RWPE2 (cell line): ENCODE results near the gene LYPD4.

ENCODE experiments used
- ATAC-seq: fragments of 200-7000 bp; cut with Tn5 transposase; 3 replicates; pipeline ENCODE4 v1.9.1; 2021; ENCODE audit warnings: low read depth
- DNase-seq: peaks from one replicate; pipeline ENCODE4 v3.0.0-alpha.2; 2020; ENCODE audit warnings: low spot score
- H3K27ac ChIP-seq: fragments of 450-650 bp; 2 replicates; pipeline ENCODE4 v1.5.1; 2017; ENCODE audit warnings: mild to moderate bottlenecking; ENCODE audit not compliant: poor library complexity, severe bottlenecking
- H3K27me3 ChIP-seq: fragments of 250-450 bp; sonication (Bioruptor Pico); 2 replicates; pipeline ENCODE4 v1.5.1; 2021; ENCODE audit warnings: mild to moderate bottlenecking, moderate library complexity; ENCODE audit not compliant: insufficient read depth, poor library complexity, severe bottlenecking
- H3K36me3 ChIP-seq: fragments of 250-450 bp; sonication (Bioruptor Pico); 2 replicates; pipeline ENCODE4 v1.5.1; 2020; ENCODE audit warnings: low read depth, mild to moderate bottlenecking, moderate library complexity
- H3K4me1 ChIP-seq: fragments of 250-450 bp; sonication (Bioruptor Pico); 2 replicates; pipeline ENCODE4 v1.5.1; 2021; ENCODE audit warnings: mild to moderate bottlenecking, moderate library complexity; ENCODE audit not compliant: insufficient read depth, poor library complexity, severe bottlenecking
- H3K4me3 ChIP-seq: fragments of 250-450 bp; sonication (Bioruptor Pico); 2 replicates; pipeline ENCODE4 v1.5.1; 2021; ENCODE audit warnings: mild to moderate bottlenecking, moderate library complexity; ENCODE audit not compliant: severe bottlenecking
- H3K9me3 ChIP-seq: fragments of 250-450 bp; sonication (Bioruptor Pico); 2 replicates; pipeline ENCODE4 v1.5.1; 2021; ENCODE audit warnings: mild to moderate bottlenecking, moderate library complexity; ENCODE audit not compliant: severe bottlenecking
- TF ChIP-seq, protein P1 (sequence below): fragments of 450-650 bp; IDR thresholded peaks from one replicate; pipeline ENCODE4 v1.5.1; 2017; ENCODE audit warnings: mild to moderate bottlenecking, moderate library complexity; ENCODE audit not compliant: poor library complexity, severe bottlenecking

Gene LYPD4

DNA sequence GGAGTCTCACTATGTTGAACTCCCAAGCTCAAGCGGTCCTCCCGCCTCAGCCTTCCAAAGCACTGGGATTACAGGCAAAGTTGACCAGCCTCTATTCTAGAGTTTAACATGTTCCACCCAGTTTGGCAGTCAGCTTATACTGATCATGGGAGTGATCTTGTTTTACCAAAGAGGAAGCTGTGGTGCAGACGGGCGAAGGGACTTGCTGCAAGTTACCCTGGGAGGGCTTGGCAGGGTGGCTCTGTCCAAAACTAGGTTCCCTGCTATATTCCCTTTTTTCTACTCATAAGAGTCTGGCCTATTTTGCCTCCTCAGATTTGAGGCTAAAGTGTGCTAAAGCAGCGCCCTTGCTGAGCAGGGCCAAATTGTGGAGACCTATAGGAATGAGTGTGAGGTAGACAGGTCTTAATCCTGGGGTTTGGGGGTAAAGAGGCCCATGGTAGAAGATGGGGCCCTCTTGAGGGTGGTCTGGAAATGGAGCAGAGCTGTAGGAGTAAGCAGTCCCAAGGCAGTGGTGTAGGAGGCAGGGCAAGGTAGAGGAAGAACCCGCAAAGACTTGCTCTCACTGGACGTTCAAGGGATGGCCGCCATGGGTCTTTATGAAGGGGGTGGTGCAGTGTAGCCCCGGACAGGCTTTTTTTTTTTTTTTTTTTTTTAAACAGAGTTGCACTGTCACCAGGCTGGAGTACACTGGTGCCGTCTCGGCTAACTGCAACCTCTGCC, 18.9 kb upstream of the LYPD4 start:
- H3K4me3 ChIP-seq, result no peak overlapping the region
- peaks cover 13% of the 10 kb centered on the region for H3K4me1 ChIP-seq
- TF ChIP-seq, protein P1, sequence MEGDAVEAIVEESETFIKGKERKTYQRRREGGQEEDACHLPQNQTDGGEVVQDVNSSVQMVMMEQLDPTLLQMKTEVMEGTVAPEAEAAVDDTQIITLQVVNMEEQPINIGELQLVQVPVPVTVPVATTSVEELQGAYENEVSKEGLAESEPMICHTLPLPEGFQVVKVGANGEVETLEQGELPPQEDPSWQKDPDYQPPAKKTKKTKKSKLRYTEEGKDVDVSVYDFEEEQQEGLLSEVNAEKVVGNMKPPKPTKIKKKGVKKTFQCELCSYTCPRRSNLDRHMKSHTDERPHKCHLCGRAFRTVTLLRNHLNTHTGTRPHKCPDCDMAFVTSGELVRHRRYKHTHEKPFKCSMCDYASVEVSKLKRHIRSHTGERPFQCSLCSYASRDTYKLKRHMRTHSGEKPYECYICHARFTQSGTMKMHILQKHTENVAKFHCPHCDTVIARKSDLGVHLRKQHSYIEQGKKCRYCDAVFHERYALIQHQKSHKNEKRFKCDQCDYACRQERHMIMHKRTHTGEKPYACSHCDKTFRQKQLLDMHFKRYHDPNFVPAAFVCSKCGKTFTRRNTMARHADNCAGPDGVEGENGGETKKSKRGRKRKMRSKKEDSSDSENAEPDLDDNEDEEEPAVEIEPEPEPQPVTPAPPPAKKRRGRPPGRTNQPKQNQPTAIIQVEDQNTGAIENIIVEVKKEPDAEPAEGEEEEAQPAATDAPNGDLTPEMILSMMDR, result no peak
- H3K9me3 ChIP-seq, result no peaks in the 10 kb centered on the region
- peak overlapping the region; percentile 87 for H3K27ac ChIP-seq
- H3K27me3 ChIP-seq, result no peaks in the 10 kb centered on the region
- ATAC-seq (no peak), DNase-seq (no peak)
- H3K36me3 ChIP-seq, result peaks cover 80% of the 10 kb centered on the region

- Histone ChIP-seq H3K27ac (peak overlapping the region; percentile 87), H3K9me3 (no peaks in the 10 kb centered on the region), H3K36me3 (peaks cover 72% of the 10 kb centered on the region), H3K4me3 (no peak overlapping the region), H3K4me1 (peaks cover 13% of the 10 kb centered on the region), H3K27me3 (no peaks in the 10 kb centered on the region)
- no peak for ATAC-seq
- TF ChIP-seq, protein P1, result no peak
- DNase-seq, result no peak
These were observed 18.0 kb upstream of the LYPD4 start for GRCh38 chr19:41862445-41862986.

DNA sequence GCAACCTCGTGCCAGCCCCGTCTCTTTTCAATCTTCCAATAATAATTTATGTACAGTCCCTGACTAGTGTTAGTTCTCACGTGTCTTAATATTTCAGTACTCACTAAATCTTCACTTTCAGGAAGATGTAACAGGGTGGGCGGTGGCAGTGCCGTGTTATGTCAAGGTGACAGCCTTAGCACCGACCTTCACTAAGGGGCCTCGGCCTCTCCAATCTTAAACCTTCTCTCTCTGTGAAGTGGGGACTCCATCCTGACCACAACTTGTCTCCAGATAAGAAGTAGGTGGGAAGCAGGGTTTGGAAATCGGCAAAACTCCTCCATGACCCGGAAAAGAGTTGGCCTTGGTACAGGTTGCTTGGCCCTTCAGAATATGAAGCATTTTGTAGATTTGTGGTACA, 17.4 kb upstream of the LYPD4 start:
- TF ChIP-seq, protein P1, result no peak
- H3K27me3 ChIP-seq, result no peaks in the 10 kb centered on the region
- ATAC-seq (no peak), DNase-seq (no peak)
- H3K36me3 ChIP-seq, result peaks cover 65% of the 10 kb centered on the region
- H3K4me1 ChIP-seq, result peaks cover 13% of the 10 kb centered on the region
- H3K27ac ChIP-seq, result peak overlapping the region; percentile 87
- H3K9me3 ChIP-seq, result no peaks in the 10 kb centered on the region
- H3K4me3 ChIP-seq, result no peak overlapping the region

DNA sequence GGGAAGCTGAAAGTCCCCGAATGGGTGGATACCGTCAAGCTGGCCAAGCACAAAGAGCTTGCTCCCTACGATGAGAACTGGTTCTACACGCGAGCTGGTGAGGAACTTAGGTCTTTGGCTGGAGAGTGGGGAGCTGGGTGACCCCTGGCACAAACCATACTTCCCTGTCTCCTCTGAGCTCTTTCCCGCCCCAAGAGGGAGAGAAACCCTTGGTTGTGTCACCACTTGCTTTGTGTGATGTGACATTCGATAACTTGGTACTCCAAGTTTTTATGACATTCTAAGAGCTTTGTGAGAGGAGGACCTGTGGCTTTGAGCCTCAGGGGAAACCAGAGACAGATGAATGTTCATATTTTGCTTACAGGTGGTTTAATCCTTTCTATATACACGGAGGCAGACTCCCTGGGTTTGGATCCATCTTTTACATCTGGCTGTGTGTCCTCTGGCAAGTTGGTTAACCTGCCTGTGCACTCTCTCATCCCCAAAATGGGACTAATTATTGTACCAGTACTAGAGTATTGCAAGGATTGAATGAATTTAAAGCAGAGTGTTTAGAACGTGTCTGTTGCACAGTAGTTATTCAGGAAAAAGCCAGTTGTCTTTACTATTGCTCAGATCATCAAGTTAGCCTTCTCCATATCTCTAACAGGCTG, 16.8 kb upstream of the LYPD4 start:
- TF ChIP-seq, protein P1, result no peak
- Histone ChIP-seq H3K9me3 (no peaks in the 10 kb centered on the region), H3K36me3 (peaks cover 59% of the 10 kb centered on the region), H3K27ac (peak overlapping the region; percentile 87), H3K4me3 (peak overlapping the region; percentile 90), H3K4me1 (peaks cover 13% of the 10 kb centered on the region), H3K27me3 (no peaks in the 10 kb centered on the region)
- DNase-seq (no peak), ATAC-seq (no peak)
